GM12891 (cell line): ENCODE results near the gene TREX2.

Experiments
- PAX5 ChIP-seq: IDR thresholded peaks from 2 replicates; pipeline ENCODE4 v1.6.1; 2011; ENCODE audit warnings: low read length, moderate library complexity, mild to moderate bottlenecking; ENCODE audit not compliant: insufficient read depth, severe bottlenecking
- POLR2A ChIP-seq: IDR thresholded peaks from 2 replicates; pipeline ENCODE4 v1.6.1; 2011; ENCODE audit warnings: low read depth, low read length, control low read depth
- POLR2AphosphoS5 ChIP-seq: IDR thresholded peaks from 2 replicates; pipeline ENCODE4 v1.6.1; 2011; ENCODE audit warnings: low read depth, low read length, control low read depth
- SPI1 ChIP-seq: IDR thresholded peaks from 2 replicates; pipeline ENCODE4 v1.6.1; 2011; ENCODE audit warnings: low read depth, low read length, control low read depth

GRCh38 chrX:153442463-153442862 is 3.4 kb downstream of the TREX2 start:
- no peak for TF ChIP-seq POLR2A
- TF ChIP-seq PAX5, result no peak
- no peak for TF ChIP-seq SPI1
- no peak for TF ChIP-seq POLR2AphosphoS5
